K562 (cell line): ENCODE measurements around the gene ATP7B. TPM values are rescaled to one million over a fixed set of nuclear protein-coding genes. Genes with fewer than 3 reads are reported as not detected.

Source experiments
- ATAC-seq: fragments of 200-7000 bp; cut with Tn5 transposase; 3 replicates; pipeline ENCODE4 v1.9.1; 2020; ENCODE audit warnings: moderate library complexity
- BruUV-seq: library from RNA; stranded (reverse); fragments of 400-500 nt; replicated peaks from 2 replicates; lab custom pipeline; 2021; lab: Mats Ljungman, UMichigan
- CTCF ChIA-PET: fragments of 300-600 bp; formaldehyde crosslinking; extraction: SDS; loops from one replicate; lab custom pipeline; 2021; ENCODE audit warnings: low intra/inter-chr PET ratio; lab: Yijun Ruan, JAX
- POLR2A ChIA-PET: fragments of 300-600, 350-650 bp; sonication (Branson Sonifier 250); formaldehyde crosslinking; extraction: SDS; loops from one replicate; lab custom pipeline; 2021; ENCODE audit warnings: antibody characterized with exemption, inconsistent platforms; lab: Yijun Ruan, JAX
- DNase-seq, 4 experiments: peaks; one replicate each; pipeline versions ENCODE4 v3.0.0 to v3.0.0-alpha.2; 2011 to 2018; ENCODE audit warnings: low spot score in 3 of 4, mixed read lengths in 3 of 4; ENCODE audit errors: extremely low read depth in 1 of 4
- FAIRE-seq: peaks from 2 replicates; lab custom pipeline; 2011; peaks lifted over from hg19 to GRCh38; lab: Jason Lieb, UNC
- H2AFZ ChIP-seq: 2 replicates; pipeline ENCODE4 v1.6.0; 2011; ENCODE audit warnings: low read depth, low read length, control low read depth, inconsistent platforms
- H3K27ac ChIP-seq: fragments of 200-600 bp; 3 replicates; pipeline ENCODE4 v1.8.0; 2011; ENCODE audit warnings: low read depth, mild to moderate bottlenecking, control low read depth, inconsistent platforms, low read length, moderate library complexity, mixed read lengths; ENCODE audit errors: extremely low read depth
- H3K27me3 ChIP-seq, 2 experiments: fragments of 300-600 bp in 1 of 2; 2 replicates in 1 of 2; 3 replicates in 1 of 2; pipeline versions ENCODE4 v1.6.0 to v1.8.0; 2011; ENCODE audit warnings: inconsistent platforms in 2 of 2, low read length in 2 of 2, mild to moderate bottlenecking in 1 of 2, mixed read lengths in 1 of 2, moderate library complexity in 1 of 2; ENCODE audit not compliant: control insufficient read depth in 2 of 2, insufficient read depth in 2 of 2
- H3K36me3 ChIP-seq: fragments of 300-600 bp; 3 replicates; pipeline ENCODE4 v1.8.0; 2011; ENCODE audit warnings: mild to moderate bottlenecking, low read length, inconsistent platforms; ENCODE audit not compliant: control insufficient read depth, insufficient read depth
- H3K4me1 ChIP-seq, 2 experiments: fragments of 200-600 bp in 1 of 2; replicated peaks in 1 of 2; 2 replicates in 1 of 2; 3 replicates in 1 of 2; pipeline versions ENCODE4 v1.5.1 to v1.8.0; 2011; ENCODE audit warnings: inconsistent platforms in 2 of 2, low read length in 2 of 2, mild to moderate bottlenecking in 1 of 2, mixed read lengths in 1 of 2, moderate library complexity in 1 of 2; ENCODE audit not compliant: control insufficient read depth in 2 of 2, insufficient read depth in 2 of 2
- H3K4me2 ChIP-seq: 2 replicates; pipeline ENCODE4 v1.6.1; 2011; ENCODE audit warnings: low read length, control low read depth, inconsistent platforms, mixed read lengths; ENCODE audit not compliant: insufficient read depth
- H3K4me3 ChIP-seq: fragments of 200-600 bp; sonication (generic), shearing (Covaris generic); 2 replicates; pipeline ENCODE4 v1.5.1; 2016; ENCODE audit warnings: control low read depth, inconsistent platforms
- H3K79me2 ChIP-seq: fragments of 200-600 bp; 3 replicates; pipeline ENCODE4 v1.8.0; 2011; ENCODE audit warnings: low read length, inconsistent platforms; ENCODE audit not compliant: control insufficient read depth, insufficient read depth
- H3K9ac ChIP-seq, 2 experiments: 2 replicates each; pipeline versions ENCODE4 v1.6.0 to v1.6.1; 2011; ENCODE audit warnings: low read depth in 2 of 2, low read length in 2 of 2, control low read depth in 1 of 2, inconsistent platforms in 1 of 2, mild to moderate bottlenecking in 1 of 2, mixed read lengths in 1 of 2; ENCODE audit not compliant: insufficient read depth in 1 of 2
- H3K9me1 ChIP-seq: one replicate; pipeline ENCODE4 v1.6.0; 2011; ENCODE audit warnings: inconsistent platforms, mild to moderate bottlenecking, low read length, moderate library complexity; ENCODE audit not compliant: control insufficient read depth, insufficient read depth
- H3K9me3 ChIP-seq: replicated peaks from 2 replicates; pipeline ENCODE4 v1.5.1; 2011; ENCODE audit warnings: low read depth, low read length, inconsistent platforms; ENCODE audit not compliant: control insufficient read depth, insufficient read depth
- H4K20me1 ChIP-seq: replicated peaks from 2 replicates; pipeline ENCODE4 v1.6.1; 2011; ENCODE audit warnings: low read length, inconsistent platforms, mixed read lengths; ENCODE audit not compliant: control insufficient read depth, insufficient read depth
- ASH1L ChIP-seq: fragments of 450-650 bp; IDR thresholded peaks from 2 replicates; pipeline ENCODE4 v1.6.1; 2018; ENCODE audit warnings: borderline replicate concordance, mild to moderate bottlenecking, low read depth; ENCODE audit not compliant: partially characterized antibody
- BACH1 ChIP-seq: fragments of 200-800 bp; sonication (Bioruptor generic); IDR thresholded peaks from 2 replicates; pipeline ENCODE4 v1.6.1; 2016; ENCODE audit warnings: missing genetic modification characterization, missing compliant biosample characterization
- CBFB ChIP-seq: sonication (generic); formaldehyde crosslinking; IDR thresholded peaks from 2 replicates; pipeline ENCODE4 v1.4.0; 2020; ENCODE audit warnings: mild to moderate bottlenecking, missing genetic modification reagents
- CEBPZ ChIP-seq: fragments of 150-350 bp; IDR thresholded peaks from 2 replicates; pipeline ENCODE4 v1.6.1; 2014; ENCODE audit warnings: low read depth, mild to moderate bottlenecking, low read length, borderline replicate concordance
- CREM ChIP-seq: IDR thresholded peaks from 2 replicates; pipeline ENCODE4 v1.6.1; 2014; ENCODE audit warnings: antibody characterized with exemption, low read depth
- CTBP1 ChIP-seq: fragments of 450-650 bp; IDR thresholded peaks from 2 replicates; pipeline ENCODE4 v1.6.1; 2016; ENCODE audit warnings: borderline replicate concordance
- ELF4 ChIP-seq: fragments of 450-650 bp; formaldehyde crosslinking; IDR thresholded peaks from 2 replicates; pipeline ENCODE4 v1.4.0; 2022; ENCODE audit warnings: missing genetic modification characterization
- MED1 ChIP-seq: sonication (generic); formaldehyde crosslinking; IDR thresholded peaks from 2 replicates; pipeline ENCODE4 v1.8.1; 2023; ENCODE audit warnings: missing genetic modification reagents, borderline replicate concordance
- POLR2B ChIP-seq: fragments of 450-650 bp; IDR thresholded peaks from 2 replicates; pipeline ENCODE4 v1.6.1; 2018; ENCODE audit warnings: low read depth; ENCODE audit not compliant: partially characterized antibody
- POLR2H ChIP-seq: IDR thresholded peaks from 2 replicates; pipeline ENCODE4 v1.6.1; 2016; ENCODE audit warnings: missing genetic modification characterization, low read depth, mild to moderate bottlenecking, control low read depth, missing compliant biosample characterization, moderate library complexity
- PREB ChIP-seq: sonication (generic); formaldehyde crosslinking; IDR thresholded peaks from 2 replicates; pipeline ENCODE4 v1.8.1; 2023; ENCODE audit warnings: mild to moderate bottlenecking, missing genetic modification reagents
- SMARCA4 ChIP-seq: fragments of 450-650 bp; IDR thresholded peaks from 2 replicates; pipeline ENCODE4 v1.6.1; 2016
- SMARCC2 ChIP-seq: fragments of 450-650 bp; IDR thresholded peaks from 2 replicates; pipeline ENCODE4 v1.6.1; 2017; ENCODE audit warnings: antibody characterized with exemption, moderate library complexity, mild to moderate bottlenecking, low read depth
- SOX6 ChIP-seq: fragments of 450-650 bp; IDR thresholded peaks from 2 replicates; pipeline ENCODE4 v1.6.1; 2014; ENCODE audit warnings: mild to moderate bottlenecking
- ZNF212 ChIP-seq: fragments of 450-650 bp; formaldehyde crosslinking; IDR thresholded peaks from 2 replicates; pipeline ENCODE4 v1.4.0; 2020; ENCODE audit warnings: mild to moderate bottlenecking
- ZNF316 ChIP-seq: fragments of 450-650 bp; IDR thresholded peaks from 2 replicates; pipeline ENCODE4 v1.6.1; 2016
- ZNF766 ChIP-seq: fragments of 200-800 bp; sonication (Bioruptor generic); conservative IDR thresholded peaks from 2 replicates; pipeline ENCODE4 v1.6.1; 2016; ENCODE audit warnings: missing genetic modification characterization, missing compliant biosample characterization
- WGBS: fragments of 100-300 bp; shearing (Covaris generic); methylation state at CpG from one replicate; pipeline ENCODE4 v1.1.6; 2016; ENCODE audit warnings: low coverage, mixed read lengths; ENCODE audit not compliant: insufficient coverage; ENCODE audit errors: missing lambda C conversion rate; 5-methylcytosine and 5-hydroxymethylcytosine counted together
- in situ Hi-C: fragments of 300-500 bp; cut with MboI; formaldehyde crosslinking; loops from 4 replicates; pipeline ENCODE4 v1.15.0; 2018; ENCODE audit warnings: inconsistent platforms, mixed read lengths
- intact Hi-C: fragments of 100-400 bp; cut with micrococcal nuclease; formaldehyde crosslinking; loops from 2 replicates; pipeline ENCODE4 v1.14.2; 2022
- polyA plus RNA-seq, 8 experiments: library from polyadenylated mRNA; depleted of rRNA in 4 of 8; stranded (reverse) in 5 of 8; unstranded in 3 of 8; fragments of >200 nt; fragmentation: Nextera tagmentation in 2 of 8; fragmentation: Illumina TruSeq in 1 of 8; extraction: Ambion mirVana in 2 of 8; extraction: Trizol in 1 of 8; gene quantifications; 2 replicates each; pipeline versions ENCODE4 v1.2.1 to v1.2.3, GENCODE V29; 2011 to 2014; ENCODE audit warnings: inconsistent platforms in 1 of 8, missing spikeins in 1 of 8
- total RNA-seq, 7 experiments: library from RNA; depleted of rRNA in 6 of 7; stranded (reverse); fragments of >200 nt in 6 of 7; fragmentation: Illumina TruSeq in 2 of 7; extraction: Trizol in 2 of 7; gene quantifications; 2 replicates each; pipeline versions ENCODE4 v1.2.1 to v1.2.3, GENCODE V29; 2011 to 2021; ENCODE audit warnings: low replicate concordance in 1 of 7
- TF ChIP-seq, protein P1 (sequence below): fragments of 450-650 bp; formaldehyde crosslinking; IDR thresholded peaks from 2 replicates; pipeline ENCODE4 v1.4.0; 2020; ENCODE audit warnings: mild to moderate bottlenecking

Gene ATP7B
- total and polyA plus RNA-seq, 9 of the 15 experiments (the other 6 are each of a cell fraction or from before 2014, with no cell fraction given) = 1.1 to 20.4 (median 8.5) TPM

DNA sequence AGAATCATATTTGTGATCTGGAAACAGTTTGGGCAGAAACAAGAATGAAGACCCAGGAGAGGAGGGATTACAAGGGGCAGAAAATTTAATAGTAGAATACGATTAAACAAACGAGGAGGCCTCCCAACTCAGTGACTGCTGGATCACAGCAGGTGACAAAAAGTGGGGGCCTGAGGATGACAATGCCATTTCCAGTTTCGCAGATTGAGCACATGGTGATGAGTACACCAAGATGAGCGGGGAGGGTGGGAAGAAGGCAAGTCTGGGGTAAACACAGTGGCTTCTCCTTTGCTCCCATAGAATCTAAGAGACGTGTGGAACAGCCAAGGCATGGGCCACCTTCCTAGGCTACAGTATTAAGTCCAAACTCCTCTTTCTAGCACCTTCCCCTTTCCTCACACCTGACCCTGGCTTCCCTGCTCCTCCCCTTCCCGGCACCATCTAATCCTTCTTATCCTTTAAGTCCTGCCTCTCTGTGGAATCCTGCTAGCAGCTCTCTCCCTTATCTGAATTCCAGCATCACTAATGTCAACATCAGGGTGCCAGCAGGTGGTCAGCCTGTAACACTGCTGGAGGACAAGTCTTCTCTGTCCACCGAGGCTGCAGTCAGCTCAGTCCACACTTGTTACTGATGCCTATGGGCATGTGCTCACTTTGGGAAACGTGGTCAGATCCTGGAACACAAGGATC lies 13.5 kb downstream of the ATP7B start:
- Histone ChIP-seq H4K20me1 (no peaks in the 10 kb centered on the region), H3K27me3 (no peaks in the 10 kb centered on the region), H2AFZ (0 out of 2 replicates have a peak overlapping the region, but pooled peaks have one; percentile 24), H3K4me3 (no peak overlapping the region), H3K4me2 (peak overlapping the region; percentile 60), H3K79me2 (peaks cover 86% of the 10 kb centered on the region), H3K9me3 (no peaks in the 10 kb centered on the region), H3K9me1 (no peaks in the 10 kb centered on the region), H3K36me3 (no peaks in the 10 kb centered on the region; the same call in 1 of the 3 replicates), H3K9ac (no peak overlapping the region), H3K4me1 (peaks cover 44 to 56% of the 10 kb centered on the region in 2 experiments), H3K27ac (peak overlapping the region; percentile 73)
- peak in 1 of 4 experiments; percentile 61 for DNase-seq
- in situ Hi-C loops (no loop called here), intact Hi-C loops (loop anchor here (5.0 to 10.0 kb wide), 2 partner anchors 40 to 457 kb away; partner anchors contain the start of genes CKAP2 and VPS36)
- ATAC-seq = peak; percentile 4
- POLR2A ChIA-PET = interaction anchor here (0.6 to 1.1 kb wide), 2 partner anchors 19 to 419 kb away, joined by 3 read pairs; no protein-coding TSS in a partner anchor
- FAIRE-seq = no peak
- 9% methylated on average over 8 of the region's 8 CpGs for WGBS
- BruUV-seq = no TSS peak
- CTCF ChIA-PET = no interaction called here
- TF ChIP-seq ZNF766 (CRISPR knock-in tag) (no peak), POLR2H (tag) (no peak), ZNF212 (CRISPR knock-in tag) (no peak), CBFB (no peak), SOX6 (no peak), PREB (no peak), ZNF316 (peak; percentile 50; the same call in 1 of the 2 replicates), SMARCA4 (peak; percentile 44; the same call in 1 of the 2 replicates), MED1 (CRISPR knock-in tag) (no peak), ASH1L (no peak), CREM (peak; percentile 7; the same call in 1 of the 2 replicates), BACH1 (no peak), ELF4 (no peak), CEBPZ (no peak), POLR2B (no peak), CTBP1 (peak; percentile 97), SMARCC2 (no peak)
- TF ChIP-seq, protein P1, sequence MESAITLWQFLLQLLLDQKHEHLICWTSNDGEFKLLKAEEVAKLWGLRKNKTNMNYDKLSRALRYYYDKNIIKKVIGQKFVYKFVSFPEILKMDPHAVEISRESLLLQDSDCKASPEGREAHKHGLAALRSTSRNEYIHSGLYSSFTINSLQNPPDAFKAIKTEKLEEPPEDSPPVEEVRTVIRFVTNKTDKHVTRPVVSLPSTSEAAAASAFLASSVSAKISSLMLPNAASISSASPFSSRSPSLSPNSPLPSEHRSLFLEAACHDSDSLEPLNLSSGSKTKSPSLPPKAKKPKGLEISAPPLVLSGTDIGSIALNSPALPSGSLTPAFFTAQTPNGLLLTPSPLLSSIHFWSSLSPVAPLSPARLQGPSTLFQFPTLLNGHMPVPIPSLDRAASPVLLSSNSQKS = no peak
